HCT116 (cell line): ENCODE data around the gene C11orf52. TPM values are rescaled to one million over a fixed set of nuclear protein-coding genes. Genes with fewer than 3 reads are reported as not detected.

Experiments
- ATAC-seq: fragments of 200-7000 bp; cut with Tn5 transposase; 2 replicates; pipeline ENCODE4 v1.9.1; 2020; ENCODE audit warnings: mild to moderate bottlenecking, moderate library complexity
- BruUV-seq: library from RNA; stranded (reverse); fragments of 400-500 nt; replicated peaks from 2 replicates; lab custom pipeline; 2021; lab: Mats Ljungman, UMichigan
- CTCF ChIA-PET: fragments of 300-600 bp; sonication (Branson Sonifier 250); formaldehyde crosslinking; loops from one replicate; lab custom pipeline; 2021; ENCODE audit warnings: antibody characterized with exemption; lab: Charles Lee
- POLR2A ChIA-PET: fragments of 300-600, 350-600 bp; sonication (Branson Sonifier 250); formaldehyde crosslinking; loops from one replicate; lab custom pipeline; 2021; ENCODE audit warnings: antibody characterized with exemption; lab: Charles Lee
- RAD21 ChIA-PET, 2 experiments: fragments of 300-600 bp; sonication (Branson Sonifier 250); formaldehyde crosslinking; loops; one replicate each; lab custom pipeline; 2023; ENCODE audit warnings: low total read pairs in 2 of 2; ENCODE audit not compliant: uncharacterized antibody in 2 of 2, unreplicated experiment in 2 of 2, low non-redundant PET in 1 of 2; lab: Charles Lee
- DNase-seq: peaks from one replicate; pipeline ENCODE4 v3.0.0-alpha.2; 2010; ENCODE audit warnings: low read depth, low spot score
- H2AFZ ChIP-seq: fragments of 200-600 bp; shearing (Covaris generic), sonication (generic); 2 replicates; pipeline ENCODE4 v1.6.1; 2017; ENCODE audit warnings: low read depth, mixed run types, mixed read lengths, antibody characterized with exemption, low read length; ENCODE audit not compliant: poor library complexity, severe bottlenecking
- H3K27ac ChIP-seq: 2 replicates; pipeline ENCODE4 v1.5.1; 2012; ENCODE audit warnings: low read depth, low read length
- H3K27me3 ChIP-seq: fragments of 200-600 bp; sonication (generic); 2 replicates; pipeline ENCODE4 v1.6.1; 2016; ENCODE audit warnings: mixed run types, low read length, mixed read lengths; ENCODE audit not compliant: insufficient read depth
- H3K36me3 ChIP-seq, 2 experiments: fragments of 200-500 bp in 1 of 2; fragments of 200-600 bp in 1 of 2; sonication (Bioruptor generic) in 1 of 2; sonication (generic) in 1 of 2; 2 replicates each; pipeline versions ENCODE4 v1.5.1 to v1.6.1; 2014 to 2016; ENCODE audit warnings: low read length in 2 of 2, inconsistent platforms in 1 of 2, mixed read lengths in 1 of 2, mixed run types in 1 of 2; ENCODE audit not compliant: insufficient read depth in 2 of 2, control insufficient read depth in 1 of 2
- H3K4me1 ChIP-seq, 2 experiments: fragments of 200-600 bp in 1 of 2; sonication (generic) in 1 of 2; 2 replicates each; pipeline versions ENCODE4 v1.5.1 to v1.6.1; 2012 to 2017; ENCODE audit warnings: low read length in 2 of 2, inconsistent platforms in 1 of 2, mild to moderate bottlenecking in 1 of 2, mixed read lengths in 1 of 2, mixed run types in 1 of 2, moderate library complexity in 1 of 2; ENCODE audit not compliant: insufficient read depth in 2 of 2, control insufficient read depth in 1 of 2
- H3K4me2 ChIP-seq: fragments of 200-600 bp; sonication (generic); 2 replicates; pipeline ENCODE4 v1.6.1; 2017; ENCODE audit warnings: mixed run types, low read length, mixed read lengths
- H3K4me3 ChIP-seq, 2 experiments: fragments of 200-600 bp in 1 of 2; sonication (generic) in 1 of 2; replicated peaks in 1 of 2; 2 replicates each; pipeline ENCODE4 v1.5.1; 2011 to 2016; ENCODE audit warnings: low read length in 2 of 2, control low read depth in 1 of 2, low read depth in 1 of 2, mild to moderate bottlenecking in 1 of 2, mixed read lengths in 1 of 2, mixed run types in 1 of 2
- H3K79me2 ChIP-seq: fragments of 200-600 bp; sonication (generic); 2 replicates; pipeline ENCODE4 v1.6.1; 2017; ENCODE audit warnings: mild to moderate bottlenecking, mixed run types, low read length, moderate library complexity, mixed read lengths; ENCODE audit not compliant: insufficient read depth
- H3K9ac ChIP-seq: fragments of 200-600 bp; sonication (generic); 2 replicates; pipeline ENCODE4 v1.6.1; 2016; ENCODE audit warnings: low read length, mixed read lengths
- H3K9me2 ChIP-seq: fragments of 200-600 bp; sonication (generic), shearing (Covaris generic); 2 replicates; pipeline ENCODE4 v1.6.1; 2017; ENCODE audit warnings: mixed run types, mild to moderate bottlenecking, moderate library complexity; ENCODE audit not compliant: insufficient read depth
- H3K9me3 ChIP-seq, 2 experiments: fragments of 200-500 bp in 1 of 2; fragments of 200-600 bp in 1 of 2; sonication (Bioruptor generic) in 1 of 2; sonication (generic) in 1 of 2; 2 replicates each; pipeline ENCODE4 v1.6.1; 2014 to 2017; ENCODE audit warnings: low read length in 2 of 2, mixed read lengths in 2 of 2, inconsistent platforms in 1 of 2, low read depth in 1 of 2, mild to moderate bottlenecking in 1 of 2, mixed run types in 1 of 2, moderate library complexity in 1 of 2; ENCODE audit not compliant: control insufficient read depth in 1 of 2, insufficient read depth in 1 of 2
- H4K20me1 ChIP-seq: fragments of 200-600 bp; sonication (generic), shearing (Covaris generic); 2 replicates; pipeline ENCODE4 v1.6.1; 2017; ENCODE audit warnings: mixed run types, mild to moderate bottlenecking, moderate library complexity; ENCODE audit not compliant: insufficient read depth
- CBX3 ChIP-seq: IDR thresholded peaks from 2 replicates; pipeline ENCODE4 v1.6.1; 2012; ENCODE audit warnings: low read depth
- EGR1 ChIP-seq: IDR thresholded peaks from 2 replicates; pipeline ENCODE4 v1.6.1; 2012; ENCODE audit warnings: low read depth
- EZH2phosphoT487 ChIP-seq: fragments of 200-600 bp; IDR thresholded peaks from 2 replicates; pipeline ENCODE4 v1.6.1; 2018; ENCODE audit warnings: antibody characterized with exemption, borderline replicate concordance
- FOSL1 ChIP-seq: IDR thresholded peaks from 2 replicates; pipeline ENCODE4 v1.6.1; 2012; ENCODE audit warnings: low read depth
- MAX ChIP-seq: IDR thresholded peaks from 2 replicates; pipeline ENCODE4 v1.6.1; 2012
- POLR2A ChIP-seq: IDR thresholded peaks from 2 replicates; pipeline ENCODE4 v1.7.0; 2011; ENCODE audit warnings: borderline replicate concordance; ENCODE audit not compliant: insufficient read depth, insufficient read length; ENCODE audit errors: extremely low read depth
- POLR2AphosphoS5 ChIP-seq: IDR thresholded peaks from 2 replicates; pipeline ENCODE4 v1.6.1; 2011; ENCODE audit warnings: mild to moderate bottlenecking, low read depth, low read length, moderate library complexity
- REST ChIP-seq: IDR thresholded peaks from 2 replicates; pipeline ENCODE4 v1.6.1; 2012; ENCODE audit warnings: low read depth
- SIN3A ChIP-seq: IDR thresholded peaks from 2 replicates; pipeline ENCODE4 v1.6.1; 2012; ENCODE audit warnings: low read depth
- SP1 ChIP-seq: IDR thresholded peaks from 2 replicates; pipeline ENCODE4 v1.6.1; 2012; ENCODE audit warnings: low read depth
- SRF ChIP-seq: IDR thresholded peaks from 2 replicates; pipeline ENCODE4 v1.6.1; 2012; ENCODE audit warnings: low read depth
- ZNF274 ChIP-seq: fragments of 200-500 bp; sonication (Bioruptor generic); IDR thresholded peaks from 2 replicates; pipeline ENCODE4 v1.6.1; 2014; ENCODE audit warnings: mild to moderate bottlenecking, low read depth, low read length, inconsistent platforms
- intact Hi-C: fragments of 100-400 bp; cut with micrococcal nuclease; formaldehyde crosslinking; loops from 2 replicates; pipeline ENCODE4 v1.10.0; 2022
- total RNA-seq: library from RNA; stranded (reverse); gene quantifications from one replicate; pipeline ENCODE4 v1.2.1, GENCODE V29; 2021; ENCODE audit not compliant: unreplicated experiment

The C11orf52 gene
- total RNA-seq, 1 experiment from 2014 or later, result 4.6 TPM

GRCh38 chr11:111926505-111927391 lies 8.0 kb downstream of the C11orf52 start:
- peaks cover 7 to 15% of the 10 kb centered on the region in 2 experiments for H3K4me1 ChIP-seq
- H3K79me2 ChIP-seq, result no peaks in the 10 kb centered on the region
- peak overlapping the region; percentile 49 to 64 for H3K4me3 ChIP-seq
- peak overlapping the region; percentile 60 for H3K9ac ChIP-seq
- TSS peak; percentile 98 for BruUV-seq
- ChIA-PET CTCF (interaction anchor here (0.7 to 2.0 kb wide), 7 partner anchors 8 to 354 kb away, joined by 3 to 11 read pairs (median 5); partner anchors contain the start of genes C11orf52, CRYAB and DIXDC1), POLR2A (interaction anchor here (0.9 to 1.2 kb wide), 2 partner anchors 8 to 11 kb away, joined by 4 to 6 read pairs; partner anchors contain the start of gene C11orf52), RAD21 (interaction anchor here in 1 of 2 experiments (1.0 kb wide), 1 partner anchor 293 kb away, joined by 3 read pairs; no protein-coding TSS in a partner anchor)
- H3K9me3 ChIP-seq, result no peaks in the 10 kb centered on the region
- H3K4me2 ChIP-seq, result peak overlapping the region; percentile 92
- peak; percentile 94 for ATAC-seq
- DNase-seq, result peak; percentile 93
- TF ChIP-seq SP1 (peak; percentile 60), POLR2AphosphoS5 (peak; percentile 87), MAX (peak; percentile 61), EGR1 (peak; percentile 84), SIN3A (0 out of 2 replicates have a peak, but pooled peaks have one; percentile 32), FOSL1 (no peak), CBX3 (no peak)
- H4K20me1 ChIP-seq, result no peaks in the 10 kb centered on the region
- peak overlapping the region; percentile 59 for H3K27ac ChIP-seq
- H3K9me2 ChIP-seq, result no peaks in the 10 kb centered on the region
- peak overlapping the region; percentile 89 for H2AFZ ChIP-seq
- intact Hi-C loops, result no loop called here
- H3K36me3 ChIP-seq, result no peaks in the 10 kb centered on the region
- no peaks in the 10 kb centered on the region for H3K27me3 ChIP-seq

GRCh38 chr11:111930472-111930871 lies 11.8 kb downstream of the C11orf52 start:
- Histone ChIP-seq H3K27ac (no peak overlapping the region), H3K4me1 (peaks cover 7 to 19% of the 10 kb centered on the region in 2 experiments), H3K4me2 (no peak overlapping the region), H3K79me2 (no peaks in the 10 kb centered on the region), H4K20me1 (no peaks in the 10 kb centered on the region), H3K4me3 (no peak overlapping the region), H2AFZ (no peak overlapping the region), H3K27me3 (no peaks in the 10 kb centered on the region), H3K9ac (no peak overlapping the region), H3K9me3 (no peaks in the 10 kb centered on the region), H3K9me2 (no peaks in the 10 kb centered on the region), H3K36me3 (no peaks in the 10 kb centered on the region)
- no peak for ATAC-seq
- no peak for DNase-seq
- ChIA-PET CTCF (interaction anchor here (1.0 to 2.0 kb wide), 3 partner anchors 11 to 350 kb away, joined by 3 to 42 read pairs (median 4); partner anchors contain the start of gene C11orf52), POLR2A (no interaction called here), RAD21 (no interaction called here)
- intact Hi-C loops, result loop anchor here (5.0 kb wide), 2 partner anchors 157 to 247 kb away; partner anchors contain the start of genes BCO2, SDHD and TIMM8B
- BruUV-seq, result no TSS peak
- TF ChIP-seq SP1 (no peak), CBX3 (no peak), EGR1 (no peak), SRF (no peak), POLR2A (no peak), ZNF274 (no peak), EZH2phosphoT487 (no peak), REST (no peak), SIN3A (no peak)
